Endothelial cell of umbilical vein (primary cell): Measurements from ENCODE around the gene TUB. TPM values are rescaled to one million over a fixed set of nuclear protein-coding genes. Genes with fewer than 3 reads are reported as not detected.

Experiments
- BruUV-seq: library from RNA; stranded (reverse); fragments of 400-500 nt; replicated peaks from 2 replicates; lab custom pipeline; 2021; lab: Mats Ljungman, UMichigan
- CTCF ChIA-PET: fragments of 300-600, 350-600 bp; sonication (Branson Sonifier 250); formaldehyde crosslinking; loops from one replicate; lab custom pipeline; 2021; ENCODE audit warnings: antibody characterized with exemption, inconsistent platforms; lab: Charles Lee
- POLR2A ChIA-PET: fragments of 300-600, 350-600 bp; sonication (Branson Sonifier 250); formaldehyde crosslinking; loops from one replicate; lab custom pipeline; 2021; ENCODE audit warnings: antibody characterized with exemption, inconsistent platforms; lab: Charles Lee
- DNase-seq: peaks from one replicate; pipeline ENCODE4 v3.0.0-alpha.2; 2011; ENCODE audit warnings: low read depth, low spot score
- FAIRE-seq: peaks from 2 replicates; lab custom pipeline; 2011; peaks lifted over from hg19 to GRCh38; lab: Jason Lieb, UNC
- H2AFZ ChIP-seq: 2 replicates; pipeline ENCODE4 v1.6.0; 2012; ENCODE audit warnings: low read depth, low read length, control low read depth, inconsistent platforms
- H3K27ac ChIP-seq: 2 replicates; pipeline ENCODE4 v1.5.1; 2011; ENCODE audit warnings: low read depth, mild to moderate bottlenecking, control low read depth, low read length, moderate library complexity; ENCODE audit not compliant: insufficient read depth
- H3K27me3 ChIP-seq, 2 experiments: 2 replicates each; pipeline versions ENCODE4 v1.6.0 to v1.6.1; 2011; ENCODE audit warnings: low read length in 2 of 2, mixed read lengths in 1 of 2; ENCODE audit not compliant: control insufficient read depth in 2 of 2, insufficient read depth in 2 of 2
- H3K36me3 ChIP-seq, 2 experiments: 2 replicates in 1 of 2; 3 replicates in 1 of 2; pipeline ENCODE4 v1.5.1; 2011; ENCODE audit warnings: low read length in 2 of 2, mild to moderate bottlenecking in 1 of 2, moderate library complexity in 1 of 2; ENCODE audit not compliant: control insufficient read depth in 2 of 2, insufficient read depth in 2 of 2; ENCODE audit errors: extremely low read depth in 1 of 2
- H3K4me1 ChIP-seq: 3 replicates; pipeline ENCODE4 v1.5.1; 2011; ENCODE audit warnings: mild to moderate bottlenecking, low read length; ENCODE audit not compliant: control insufficient read depth, insufficient read depth; ENCODE audit errors: extremely low read depth
- H3K4me2 ChIP-seq: 2 replicates; pipeline ENCODE4 v1.6.1; 2011; ENCODE audit warnings: low read length, control low read depth, mixed read lengths; ENCODE audit not compliant: insufficient read depth
- H3K4me3 ChIP-seq, 3 experiments: fragments of 200-600 bp in 1 of 3; sonication (generic), shearing (Covaris generic) in 1 of 3; replicated peaks in 1 of 3; 2 replicates each; pipeline ENCODE4 v1.5.1; 2011 to 2016; ENCODE audit warnings: control low read depth in 3 of 3, low read length in 3 of 3, mild to moderate bottlenecking in 2 of 3, inconsistent platforms in 1 of 3, low read depth in 1 of 3, moderate library complexity in 1 of 3; ENCODE audit not compliant: insufficient read depth in 1 of 3
- H3K79me2 ChIP-seq: 2 replicates; pipeline ENCODE4 v1.6.0; 2012; ENCODE audit warnings: low read length, inconsistent platforms; ENCODE audit not compliant: control insufficient read depth, insufficient read depth
- H3K9ac ChIP-seq: replicated peaks from 2 replicates; pipeline ENCODE3; 2011; ENCODE audit warnings: low read length, control low read depth; ENCODE audit not compliant: insufficient read depth; ENCODE audit errors: extremely low read depth
- H3K9me1 ChIP-seq: replicated peaks from 3 replicates; pipeline ENCODE4 v1.6.0; 2011; ENCODE audit warnings: mild to moderate bottlenecking, low read length; ENCODE audit not compliant: control insufficient read depth, insufficient read depth; ENCODE audit errors: extremely low read depth
- H3K9me3 ChIP-seq: replicated peaks from 2 replicates; pipeline ENCODE4 v1.5.1; 2012; ENCODE audit warnings: low read length, inconsistent platforms; ENCODE audit not compliant: control insufficient read depth, insufficient read depth
- H4K20me1 ChIP-seq: replicated peaks from 2 replicates; pipeline ENCODE3; 2011; ENCODE audit warnings: mild to moderate bottlenecking, low read length; ENCODE audit not compliant: control insufficient read depth, insufficient read depth; ENCODE audit errors: extremely low read depth
- EZH2 ChIP-seq: IDR thresholded peaks from 2 replicates; pipeline ENCODE4 v1.6.1; 2012; ENCODE audit warnings: borderline replicate concordance, low read depth, mild to moderate bottlenecking, moderate library complexity, low read length, inconsistent platforms; ENCODE audit not compliant: severe bottlenecking
- FOS ChIP-seq: IDR thresholded peaks from 2 replicates; pipeline ENCODE4 v1.6.1; 2011; ENCODE audit warnings: mild to moderate bottlenecking, low read length, moderate library complexity, borderline replicate concordance; ENCODE audit not compliant: insufficient read depth
- GATA2 ChIP-seq: IDR thresholded peaks from 2 replicates; pipeline ENCODE4 v1.7.0; 2011; ENCODE audit warnings: low read depth, mild to moderate bottlenecking, moderate library complexity, mixed read lengths, low read length; ENCODE audit not compliant: insufficient read length, insufficient read depth
- JUN ChIP-seq: IDR thresholded peaks from 2 replicates; pipeline ENCODE4 v1.6.1; 2011; ENCODE audit warnings: borderline replicate concordance, low read depth; ENCODE audit not compliant: insufficient read length, insufficient read depth
- MYC ChIP-seq: IDR thresholded peaks from one replicate; pipeline ENCODE4 v1.6.1; 2011; ENCODE audit warnings: mild to moderate bottlenecking, low read depth, low read length
- POLR2A ChIP-seq: IDR thresholded peaks from 2 replicates; pipeline ENCODE4 v1.6.1; 2012; ENCODE audit warnings: low read depth, mild to moderate bottlenecking, control low read depth, low read length
- POLR2AphosphoS5 ChIP-seq: IDR thresholded peaks from 2 replicates; pipeline ENCODE4 v1.6.1; 2012; ENCODE audit warnings: low read depth, mild to moderate bottlenecking, control low read depth, low read length, moderate library complexity; ENCODE audit not compliant: insufficient read depth
- dilution Hi-C: fragments of 300-500 bp; cut with MboI; formaldehyde crosslinking; loops from one replicate; pipeline ENCODE4 v1.15.0; 2019; ENCODE audit warnings: low sequenced_read_pairs; ENCODE audit not compliant: extremely low pct_ligation_motif_present
- intact Hi-C: fragments of 100-400 bp; cut with micrococcal nuclease; formaldehyde crosslinking; loops from one replicate; pipeline ENCODE4 v1.10.0; 2022
- polyA plus RNA-seq, 4 experiments: library from polyadenylated mRNA; depleted of rRNA in 3 of 4; stranded (reverse) in 3 of 4; unstranded in 1 of 4; fragments of >200 nt; gene quantifications; 2 replicates each; pipeline versions ENCODE4 v1.2.1 to v1.2.3, GENCODE V29; 2011 to 2012; ENCODE audit warnings: missing spikeins in 1 of 4
- total RNA-seq: library from RNA; stranded (reverse); gene quantifications from 2 replicates; pipeline ENCODE4 v1.2.3, GENCODE V29; 2021
- TF ChIP-seq, protein P1 (sequence below), 2 donors: IDR thresholded peaks; 1 replicate in 1 of 2; 2 replicates in 1 of 2; pipeline ENCODE4 v1.5.1; 2011; ENCODE audit warnings: low read length in 2 of 2, mild to moderate bottlenecking in 2 of 2, moderate library complexity in 2 of 2, control low read depth in 1 of 2, inconsistent platforms in 1 of 2, low read depth in 1 of 2; ENCODE audit not compliant: insufficient read depth in 1 of 2; ENCODE audit errors: extremely low read depth in 1 of 2
- TF ChIP-seq, protein P2 (sequence below): IDR thresholded peaks from 2 replicates; pipeline ENCODE4 v1.6.1; 2011; ENCODE audit not compliant: insufficient read depth, insufficient read length

Gene TUB
- total and polyA plus RNA-seq, 2 donors (not counting 3 experiments of a cell fraction or from before 2014, with no cell fraction given) = 2.3 to 3.9 TPM

DNA sequence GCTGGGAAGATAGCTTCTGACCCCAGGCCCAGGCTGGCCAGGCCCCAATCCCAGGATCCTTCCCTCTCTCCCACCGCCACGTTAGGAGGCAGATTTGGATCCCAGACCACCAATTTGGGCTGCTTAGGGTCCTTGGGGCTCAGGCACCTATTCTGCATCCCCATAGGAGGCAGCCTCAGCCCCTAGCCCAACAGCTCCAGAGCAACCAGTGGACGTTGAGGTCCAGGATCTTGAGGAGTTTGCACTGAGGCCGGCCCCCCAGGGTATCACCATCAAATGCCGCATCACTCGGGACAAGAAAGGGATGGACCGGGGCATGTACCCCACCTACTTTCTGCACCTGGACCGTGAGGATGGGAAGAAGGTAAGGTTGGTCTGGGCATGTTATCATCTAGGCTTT lies 16.1 kb downstream of the TUB start:
- Histone ChIP-seq H3K36me3 (no peaks in the 10 kb centered on the region), H3K9me1 (no peaks in the 10 kb centered on the region), H3K79me2 (no peaks in the 10 kb centered on the region), H3K4me1 (no peaks in the 10 kb centered on the region), H3K4me2 (no peak overlapping the region), H3K4me3 (no peak overlapping the region), H3K27me3 (no peaks in the 10 kb centered on the region), H3K27ac (no peak overlapping the region), H3K9me3 (no peaks in the 10 kb centered on the region), H4K20me1 (no peaks in the 10 kb centered on the region), H3K9ac (no peak overlapping the region), H2AFZ (no peak overlapping the region)
- DNase-seq = no peak
- FAIRE-seq = no peak
- POLR2A ChIA-PET = no interaction called here
- CTCF ChIA-PET = interaction anchor here (1.0 to 20.3 kb wide), 4 partner anchors 13 to 89 kb away, joined by 3 to 822 read pairs (median 266); no protein-coding TSS in a partner anchor
- TF ChIP-seq, protein P1, sequence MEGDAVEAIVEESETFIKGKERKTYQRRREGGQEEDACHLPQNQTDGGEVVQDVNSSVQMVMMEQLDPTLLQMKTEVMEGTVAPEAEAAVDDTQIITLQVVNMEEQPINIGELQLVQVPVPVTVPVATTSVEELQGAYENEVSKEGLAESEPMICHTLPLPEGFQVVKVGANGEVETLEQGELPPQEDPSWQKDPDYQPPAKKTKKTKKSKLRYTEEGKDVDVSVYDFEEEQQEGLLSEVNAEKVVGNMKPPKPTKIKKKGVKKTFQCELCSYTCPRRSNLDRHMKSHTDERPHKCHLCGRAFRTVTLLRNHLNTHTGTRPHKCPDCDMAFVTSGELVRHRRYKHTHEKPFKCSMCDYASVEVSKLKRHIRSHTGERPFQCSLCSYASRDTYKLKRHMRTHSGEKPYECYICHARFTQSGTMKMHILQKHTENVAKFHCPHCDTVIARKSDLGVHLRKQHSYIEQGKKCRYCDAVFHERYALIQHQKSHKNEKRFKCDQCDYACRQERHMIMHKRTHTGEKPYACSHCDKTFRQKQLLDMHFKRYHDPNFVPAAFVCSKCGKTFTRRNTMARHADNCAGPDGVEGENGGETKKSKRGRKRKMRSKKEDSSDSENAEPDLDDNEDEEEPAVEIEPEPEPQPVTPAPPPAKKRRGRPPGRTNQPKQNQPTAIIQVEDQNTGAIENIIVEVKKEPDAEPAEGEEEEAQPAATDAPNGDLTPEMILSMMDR (IDR thresholded peaks at IDR 0.05; ENCODE audit: extremely low read depth in 1 of 2, insufficient read depth in 1 of 2, low read depth in 1 of 2, low read length in 2 of 2) = no peak
- no peak for TF ChIP-seq MYC
- no peak for TF ChIP-seq FOS
- TF ChIP-seq EZH2 = no peak
- TF ChIP-seq GATA2 = no peak
- TF ChIP-seq JUN = no peak
- TF ChIP-seq POLR2A = no peak
- TF ChIP-seq, protein P2, sequence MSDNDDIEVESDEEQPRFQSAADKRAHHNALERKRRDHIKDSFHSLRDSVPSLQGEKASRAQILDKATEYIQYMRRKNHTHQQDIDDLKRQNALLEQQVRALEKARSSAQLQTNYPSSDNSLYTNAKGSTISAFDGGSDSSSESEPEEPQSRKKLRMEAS = no peak
- no peak for TF ChIP-seq POLR2AphosphoS5
- BruUV-seq = no TSS peak
- intact Hi-C loops = loop anchor here (10.0 kb wide), 1 partner anchor 402 kb away; no protein-coding TSS in a partner anchor
- dilution Hi-C loops = no loop called here
